Natural killer cell (primary cell): ENCODE measurements around the gene IL17REL. TPM values are rescaled to one million over a fixed set of nuclear protein-coding genes. Genes with fewer than 3 reads are reported as not detected.

Experiments
- ATAC-seq, 3 donors: fragments of 150-1000 bp in 2 of 3; fragments of 200-7000 bp in 1 of 3; cut with Tn5 transposase; 1 replicate in 1 of 3; 2 replicates in 2 of 3; pipeline ENCODE4 v1.10.0; 2021; ENCODE audit warnings: mild to moderate bottlenecking in 2 of 3, moderate library complexity in 2 of 3
- DNase-seq, 2 donors: peaks; one replicate each; pipeline versions ENCODE4 v3.0.0 to v3.0.0-alpha.2; 2013 to 2021; ENCODE audit warnings: mixed read lengths in 1 of 2
- H3K27ac ChIP-seq: one replicate; pipeline ENCODE4 v1.5.1; 2013; ENCODE audit warnings: mild to moderate bottlenecking, low read length
- H3K27me3 ChIP-seq: one replicate; pipeline ENCODE4 v1.6.1; 2013; ENCODE audit warnings: low read length; ENCODE audit not compliant: control insufficient read depth, insufficient read depth
- H3K36me3 ChIP-seq: one replicate; pipeline ENCODE4 v1.6.1; 2013; ENCODE audit warnings: low read length; ENCODE audit not compliant: control insufficient read depth, insufficient read depth
- H3K4me1 ChIP-seq: one replicate; pipeline ENCODE4 v1.6.1; 2013; ENCODE audit warnings: low read length; ENCODE audit not compliant: control insufficient read depth, insufficient read depth
- H3K4me3 ChIP-seq: one replicate; pipeline ENCODE4 v1.5.1; 2013; ENCODE audit warnings: low read length
- H3K9me3 ChIP-seq: one replicate; pipeline ENCODE4 v1.6.1; 2013; ENCODE audit warnings: low read length; ENCODE audit not compliant: control insufficient read depth, insufficient read depth
- H3K27ac Mint-ChIP-seq, 2 donors: one replicate each; pipeline ENCODE4 v1.8.0; 2022; ENCODE audit warnings: mild to moderate bottlenecking in 2 of 2, mixed read lengths in 2 of 2, moderate library complexity in 1 of 2
- H3K27me3 Mint-ChIP-seq, 2 donors: one replicate each; pipeline ENCODE4 v1.8.0; 2022; ENCODE audit warnings: low read depth in 2 of 2, mixed read lengths in 2 of 2
- H3K36me3 Mint-ChIP-seq: one replicate; pipeline ENCODE4 v1.8.0; 2022; ENCODE audit warnings: mixed read lengths
- H3K4me1 Mint-ChIP-seq, 2 donors: one replicate each; pipeline ENCODE4 v1.8.0; 2022; ENCODE audit warnings: mixed read lengths in 2 of 2
- H3K4me3 Mint-ChIP-seq: one replicate; pipeline ENCODE4 v1.8.0; 2022; ENCODE audit warnings: mild to moderate bottlenecking, moderate library complexity, mixed read lengths
- H3K9me3 Mint-ChIP-seq, 2 donors: one replicate each; pipeline ENCODE4 v1.8.0; 2022; ENCODE audit warnings: mixed read lengths in 2 of 2
- CTCF ChIP-seq: fragments of 200-600 bp; IDR thresholded peaks from one replicate; pipeline ENCODE4 v1.8.0; 2022; ENCODE audit warnings: antibody characterized with exemption
- WGBS: methylation state at CpG from one replicate; pipeline ENCODE4 v1.1.7; 2013; ENCODE audit warnings: missing lambda C conversion rate; ENCODE audit not compliant: insufficient coverage; 5-methylcytosine and 5-hydroxymethylcytosine counted together
- intact Hi-C: fragments of 100-400 bp; cut with micrococcal nuclease; formaldehyde crosslinking; loops from one replicate; pipeline ENCODE4 v1.14.2; 2022
- total RNA-seq, 4 donors: library from RNA; stranded (reverse); fragments of 120-200 nt in 1 of 4; gene quantifications; one replicate each; pipeline versions ENCODE4 v1.2.3 to v1.2.4, GENCODE V29; 2013 to 2022

Gene IL17REL
- total RNA-seq, 3 donors from 2014 or later (not counting 1 experiment from before 2014, with no cell fraction given), result not detected

GRCh38 chr22:49966041-49966773, 46.4 kb downstream of the IL17REL start:
- Mint-ChIP-seq H3K4me3 (no peak overlapping the region), H3K27me3 (no peaks in the 10 kb centered on the region), H3K27ac (peak overlapping the region; percentile 48 to 90), H3K4me1 (peaks cover 14 to 39% of the 10 kb centered on the region in 2 donors), H3K9me3 (no peaks in the 10 kb centered on the region), H3K36me3 (no peaks in the 10 kb centered on the region)
- intact Hi-C loops, result no loop called here
- DNase-seq, result peak; percentile 16 to 35
- Histone ChIP-seq H3K36me3 (peaks cover 19% of the 10 kb centered on the region), H3K27ac (no peak overlapping the region), H3K27me3 (no peaks in the 10 kb centered on the region), H3K4me1 (peaks cover 67% of the 10 kb centered on the region), H3K9me3 (no peaks in the 10 kb centered on the region), H3K4me3 (no peak overlapping the region)
- ATAC-seq, result no peak
- WGBS, result 91% methylated on average over 11 of the region's 11 CpGs
- no peak for TF ChIP-seq CTCF

GRCh38 chr22:49965091-49966040, 47.2 kb downstream of the IL17REL start:
- Mint-ChIP-seq H3K27ac (peak overlapping the region; percentile 88 to 90), H3K36me3 (no peaks in the 10 kb centered on the region), H3K4me3 (peak overlapping the region; percentile 9), H3K9me3 (no peaks in the 10 kb centered on the region), H3K4me1 (peaks cover 10 to 31% of the 10 kb centered on the region in 2 donors), H3K27me3 (no peaks in the 10 kb centered on the region)
- H3K27ac ChIP-seq, result no peak overlapping the region
- peak; percentile 17 to 38 for DNase-seq
- H3K4me3 ChIP-seq, result no peak overlapping the region
- peaks cover 58% of the 10 kb centered on the region for H3K4me1 ChIP-seq
- TF ChIP-seq CTCF, result no peak
- H3K27me3 ChIP-seq, result no peaks in the 10 kb centered on the region
- 93% methylated on average over 22 of the region's 22 CpGs for WGBS
- peaks cover 19% of the 10 kb centered on the region for H3K36me3 ChIP-seq
- H3K9me3 ChIP-seq, result no peaks in the 10 kb centered on the region
- intact Hi-C loops, result no loop called here
- no peak for ATAC-seq

- H3K9me3 ChIP-seq, result no peaks in the 10 kb centered on the region
- ATAC-seq (no peak), DNase-seq (peak; percentile 21 to 66)
- H3K4me3 ChIP-seq, result no peak overlapping the region
- H3K27ac Mint-ChIP-seq, result peak overlapping the region; percentile 88 to 90
- no peaks in the 10 kb centered on the region for H3K27me3 ChIP-seq
- no peak for TF ChIP-seq CTCF
- peaks cover 56% of the 10 kb centered on the region for H3K4me1 ChIP-seq
- intact Hi-C loops, result no loop called here
- H3K9me3 Mint-ChIP-seq, result no peaks in the 10 kb centered on the region
- H3K36me3 Mint-ChIP-seq, result no peaks in the 10 kb centered on the region
- H3K27me3 Mint-ChIP-seq, result no peaks in the 10 kb centered on the region
- H3K4me1 Mint-ChIP-seq, result peaks cover 10 to 31% of the 10 kb centered on the region in 2 donors
- H3K27ac ChIP-seq, result peak overlapping the region; percentile 11
- peak overlapping the region; percentile 74 for H3K4me3 Mint-ChIP-seq
- peaks cover 19% of the 10 kb centered on the region for H3K36me3 ChIP-seq
- WGBS, result 72% methylated on average over 18 of the region's 19 CpGs
Observed at GRCh38 chr22:49964136-49965090, 48.2 kb downstream of the IL17REL start.
